DMS 273 (cell line): ENCODE data around the gene TRMT11.
"Not testable (repeated sequence)": the region's sequence is repeated elsewhere in the genome, so short reads cannot be mapped to it uniquely, and the experiment has no call there.

Source experiments
- DNase-seq: peaks from one replicate; lab custom pipeline; 2025; ENCODE audit not compliant: unreplicated experiment; lab: John Stamatoyannopoulos, UW

Gene TRMT11

DNA sequence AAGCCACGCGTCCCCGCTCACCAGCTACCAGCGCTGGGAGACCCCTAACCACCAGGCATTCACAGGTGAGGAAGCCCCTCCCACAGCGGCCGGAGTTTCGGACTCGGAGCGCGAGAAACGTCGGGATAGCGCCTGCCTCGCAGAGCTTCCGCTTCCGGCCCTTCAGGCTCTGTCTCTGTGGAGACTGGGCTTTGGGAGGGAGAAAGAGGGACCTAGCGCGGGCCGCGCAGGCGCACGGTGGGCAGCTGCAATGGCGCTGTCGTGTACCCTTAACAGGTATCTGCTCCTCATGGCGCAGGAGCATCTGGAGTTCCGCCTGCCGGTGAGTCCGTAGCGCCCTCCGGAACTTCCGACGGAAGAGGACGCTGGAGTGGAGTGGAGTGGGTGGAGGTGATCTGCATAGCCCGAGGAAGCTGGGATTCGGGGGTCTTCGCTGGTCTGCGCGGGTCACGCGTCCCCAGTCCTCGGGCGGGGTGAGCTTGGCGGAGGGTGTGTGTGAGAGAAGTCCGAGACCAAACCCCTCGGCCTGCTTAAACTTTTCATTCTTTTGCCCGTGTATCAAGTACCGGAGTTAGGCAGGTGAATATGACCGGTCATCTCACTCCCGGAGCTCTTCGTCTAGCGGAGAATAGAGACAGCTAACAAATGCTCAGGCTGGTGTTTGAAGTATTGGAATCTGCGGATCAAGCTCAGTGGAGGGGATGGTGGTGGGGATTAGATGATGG lies at the start of gene TRMT11:
Gene TRMT11 (plus strand): TSS at position 240 of the 725 bp plus-strand sequence. CDS start 11 bp downstream, at position 251.
- peak; percentile 98 for DNase-seq

DNA sequence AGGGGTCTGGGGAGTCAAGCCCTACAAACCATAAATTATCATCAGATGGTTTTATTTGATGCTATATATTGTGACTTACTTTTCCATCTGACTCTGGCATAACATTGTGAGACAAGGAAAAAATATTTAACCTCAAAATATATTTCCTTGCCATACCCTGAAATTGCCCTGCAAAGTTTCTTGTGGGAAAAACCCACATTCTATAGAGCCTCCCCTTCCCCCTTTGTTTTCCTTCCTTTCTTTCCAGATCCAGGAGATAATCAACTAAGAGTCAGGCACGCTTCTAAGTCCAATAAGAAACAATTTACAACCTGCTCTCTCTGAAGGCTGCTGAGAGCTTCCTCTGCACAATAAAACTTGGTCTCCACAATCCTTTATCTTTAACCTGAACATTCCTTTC lies 47.3 kb upstream of the TRMT11 start:
- DNase-seq = no peak

DNA sequence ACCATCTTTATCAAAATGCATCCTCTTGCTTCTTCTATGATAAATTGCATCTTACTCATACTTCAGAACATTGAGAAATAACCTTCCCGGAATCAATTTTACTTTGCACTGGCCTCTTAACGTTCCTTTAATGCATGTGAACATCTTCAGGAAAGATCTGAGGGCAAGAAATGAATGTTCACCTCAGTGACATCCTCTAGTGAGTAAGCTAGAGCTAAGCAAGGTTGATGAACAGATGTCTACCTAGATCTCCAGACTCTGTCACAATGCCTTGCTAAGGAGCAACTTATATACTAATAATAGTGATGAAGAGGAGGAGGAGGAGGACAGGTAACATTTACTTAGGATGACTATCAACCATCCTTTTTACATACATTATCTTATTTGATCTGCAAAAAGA lies 46.5 kb upstream of the TRMT11 start:
- DNase-seq = no peak

DNA sequence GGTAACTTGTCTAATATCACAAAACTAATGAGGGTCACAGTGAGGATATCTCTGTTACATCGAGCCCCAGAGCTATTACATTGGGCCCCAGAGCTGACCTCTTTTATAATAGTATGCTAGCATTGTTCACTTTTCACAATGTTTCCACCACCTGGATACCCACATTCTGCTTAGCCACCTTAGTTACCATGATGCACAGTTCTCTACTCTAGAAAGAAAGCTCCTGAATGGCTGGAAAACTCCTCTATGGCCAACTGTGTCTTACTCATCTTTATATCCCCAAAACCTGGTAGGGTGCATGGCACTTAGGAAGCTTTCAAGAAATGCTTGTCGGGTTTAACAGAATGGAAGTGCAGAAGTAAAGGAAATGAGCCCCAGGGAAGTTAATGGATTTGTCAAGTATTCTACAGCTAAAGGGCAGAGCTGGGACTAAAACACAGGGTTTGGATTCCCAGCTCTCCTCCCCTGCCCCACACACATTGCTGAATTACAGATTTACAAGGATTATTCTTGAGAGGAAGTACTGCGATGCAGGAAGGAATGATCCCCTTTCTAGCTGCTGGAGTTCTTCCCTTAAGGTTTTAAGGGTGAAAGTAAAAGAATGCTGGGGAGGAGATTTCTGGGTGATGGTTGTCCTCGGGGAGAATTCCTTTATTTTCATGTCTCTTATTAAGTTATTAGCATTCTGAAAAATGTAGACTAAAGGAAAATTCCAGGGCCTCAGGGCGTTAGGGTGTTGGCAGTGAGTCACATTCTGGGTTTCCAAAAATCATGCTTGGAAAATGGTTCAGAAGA lies 45.9 kb upstream of the TRMT11 start:
- DNase-seq = no peak

DNA sequence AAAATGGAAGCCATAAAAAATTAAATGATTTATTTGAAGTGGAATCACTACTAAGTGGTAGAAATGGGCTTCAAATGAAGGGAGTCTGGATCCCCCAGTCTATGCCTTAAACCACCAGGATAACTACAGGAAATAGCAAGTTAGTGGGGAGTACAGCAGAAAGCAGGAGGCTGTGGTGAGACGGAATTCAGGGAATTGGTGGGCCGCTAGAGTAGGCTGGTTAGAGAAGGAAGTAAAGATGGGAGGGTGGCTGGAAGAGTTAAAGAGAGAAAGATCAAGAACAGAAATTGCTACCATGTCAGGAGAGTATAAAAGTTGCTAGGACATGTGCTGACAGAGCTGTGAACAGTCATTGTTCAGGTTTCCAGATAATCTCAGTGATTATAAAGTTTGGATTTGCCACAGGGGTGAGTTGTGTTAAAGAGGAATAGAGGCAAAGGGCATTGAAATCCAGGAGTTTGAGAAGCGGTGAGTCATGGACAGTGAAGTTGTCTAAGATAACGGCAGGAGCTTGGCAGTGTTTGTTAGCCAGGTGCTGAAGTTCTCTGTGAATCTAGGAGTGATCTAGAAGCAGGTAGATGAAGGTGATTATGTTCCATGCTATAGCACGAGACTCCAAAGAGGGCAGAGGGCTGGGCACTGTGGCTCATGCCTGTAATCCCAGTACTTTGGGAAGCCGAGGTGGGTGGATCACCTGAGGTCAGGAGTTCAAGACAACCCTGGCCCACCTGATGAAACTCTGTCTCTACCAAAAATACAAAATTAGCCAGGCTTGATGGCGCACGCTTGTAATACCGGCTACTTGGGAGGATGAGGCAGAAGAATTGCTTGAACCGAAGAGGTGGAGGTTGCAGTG lies 43.4 kb upstream of the TRMT11 start:
- DNase-seq = no peak

DNA sequence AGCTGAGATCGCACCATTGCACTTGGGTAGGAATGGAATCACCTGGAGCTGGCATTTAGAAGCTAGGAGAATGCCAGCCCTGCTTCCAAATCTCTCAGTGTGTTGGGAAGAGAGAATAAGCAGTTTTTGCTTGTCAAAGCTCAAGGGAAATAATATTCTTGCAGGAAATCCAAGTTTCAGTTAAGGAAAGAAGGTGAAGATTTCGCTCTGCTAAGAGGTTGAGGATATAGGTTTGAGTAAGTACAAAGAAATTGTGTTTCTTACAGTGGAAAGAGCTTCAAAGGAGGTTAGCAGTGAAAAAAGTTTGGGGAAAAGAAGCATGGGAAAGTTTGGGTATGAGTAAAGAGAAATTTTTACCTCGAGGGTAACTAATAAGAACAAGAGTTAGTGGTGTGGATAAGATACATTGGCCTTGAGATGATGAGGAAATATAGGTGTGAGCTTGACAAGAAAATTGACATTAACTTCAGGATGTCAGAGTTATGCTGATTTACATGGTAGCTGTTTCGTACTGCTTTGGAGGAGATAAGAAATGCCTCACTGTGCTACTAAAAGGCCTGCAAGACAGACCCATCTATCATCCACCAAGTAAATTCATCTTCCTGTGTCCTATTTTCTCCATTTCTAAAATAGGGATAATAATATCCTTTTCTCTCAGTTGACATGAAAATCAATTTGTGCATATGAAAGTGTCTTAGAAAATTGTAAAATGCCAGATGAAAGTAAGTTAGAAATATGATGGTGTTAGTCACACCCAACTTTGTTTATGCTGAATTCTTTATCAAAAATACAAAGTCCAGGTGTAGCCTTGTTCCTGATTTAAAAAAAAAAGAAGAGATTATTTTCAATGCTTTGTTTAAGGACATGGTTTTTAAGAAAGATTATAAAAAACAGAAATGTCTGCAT lies 42.6 kb upstream of the TRMT11 start:
- no peak for DNase-seq

DNA sequence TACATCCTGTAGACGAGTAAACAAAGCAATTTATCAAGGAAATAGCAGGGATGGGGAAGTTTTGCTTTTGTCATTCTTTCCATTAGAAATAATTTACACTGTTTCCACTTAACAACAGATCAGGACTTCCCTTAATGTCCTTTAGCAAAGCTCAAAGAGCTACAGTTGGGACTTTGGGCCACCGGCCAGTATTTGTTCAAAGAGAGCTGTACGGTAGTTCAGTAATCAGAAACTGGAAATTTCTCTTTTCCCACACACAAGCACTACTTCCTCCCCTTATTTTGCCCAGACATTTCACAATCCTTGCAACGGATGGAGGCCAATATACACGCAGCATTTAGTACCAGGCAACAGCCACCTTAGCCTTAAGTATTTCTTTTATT lies 41.9 kb upstream of the TRMT11 start:
- DNase-seq = peak; percentile 6

DNA sequence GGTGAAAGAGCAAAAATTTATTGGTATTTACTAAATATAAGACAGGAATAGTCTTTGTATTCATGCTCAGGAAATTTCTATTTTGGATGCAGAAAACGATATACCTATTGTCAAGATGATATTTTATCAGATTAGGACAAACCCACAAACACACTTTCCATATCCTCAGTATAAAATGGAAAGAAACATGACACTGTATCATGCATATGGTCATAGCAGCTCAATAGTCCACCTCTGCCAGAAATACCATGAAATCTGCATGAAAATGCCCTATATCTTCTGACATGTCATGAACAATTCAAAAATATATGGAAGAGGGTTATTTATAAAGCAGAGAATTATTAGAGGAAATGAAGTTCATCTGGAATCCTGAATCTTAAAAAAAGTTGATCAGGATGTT lies 41.4 kb upstream of the TRMT11 start:
- no peak for DNase-seq

DNA sequence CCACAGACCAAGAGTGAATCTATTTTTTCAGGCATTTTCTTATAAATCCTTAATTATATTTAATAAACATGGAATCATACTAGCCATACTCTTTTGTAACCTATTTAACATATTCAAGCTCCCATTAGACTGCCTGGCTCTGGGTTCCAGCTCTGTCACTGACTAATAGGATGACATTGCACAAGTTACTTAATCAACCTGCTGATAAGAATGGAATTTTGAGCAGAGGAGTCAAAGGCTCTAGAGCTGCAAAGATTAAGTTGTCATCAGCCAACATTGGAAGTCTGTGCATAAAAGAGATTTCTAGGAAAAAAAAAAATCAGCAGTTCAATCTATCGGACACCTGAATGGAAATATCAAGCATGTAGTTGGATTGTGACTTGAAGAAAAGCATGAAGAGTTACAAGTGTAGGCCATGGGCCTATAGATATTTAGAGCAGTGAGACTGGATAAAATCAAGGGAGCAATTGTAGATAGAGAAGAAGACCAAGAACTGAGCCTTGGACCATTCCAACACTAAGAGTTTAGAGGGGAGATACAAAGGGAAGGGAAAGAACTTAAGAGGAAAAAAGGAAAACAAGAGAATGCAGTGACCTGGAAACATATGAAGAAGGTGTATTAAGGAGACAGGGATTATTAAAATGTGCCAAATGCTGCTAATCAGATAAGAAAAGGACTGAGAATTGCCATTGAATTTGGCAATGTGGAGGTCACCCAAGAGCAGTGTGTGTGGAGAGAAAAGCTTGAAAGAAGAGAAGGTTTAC lies 40.8 kb upstream of the TRMT11 start:
- no peak for DNase-seq

DNA sequence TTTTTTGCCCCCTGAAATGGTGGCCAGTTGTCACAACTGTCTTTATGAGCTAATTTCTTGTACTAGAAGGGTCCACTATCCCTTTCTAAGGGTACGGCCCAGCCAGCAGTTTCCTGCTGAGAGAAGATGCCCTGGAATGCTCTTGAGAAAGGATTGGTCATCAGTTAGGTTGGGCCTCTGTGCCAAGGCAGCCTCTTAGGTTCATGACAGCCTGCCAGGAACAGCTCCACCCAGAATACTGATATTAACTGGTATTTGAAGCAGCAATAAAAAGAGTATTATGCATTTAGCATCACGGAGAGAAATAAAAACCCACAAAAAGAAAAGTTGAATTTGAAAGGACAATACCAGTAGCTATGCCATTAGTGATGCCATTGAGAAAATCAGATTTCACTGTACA lies 38.7 kb upstream of the TRMT11 start:
- no peak for DNase-seq

DNA sequence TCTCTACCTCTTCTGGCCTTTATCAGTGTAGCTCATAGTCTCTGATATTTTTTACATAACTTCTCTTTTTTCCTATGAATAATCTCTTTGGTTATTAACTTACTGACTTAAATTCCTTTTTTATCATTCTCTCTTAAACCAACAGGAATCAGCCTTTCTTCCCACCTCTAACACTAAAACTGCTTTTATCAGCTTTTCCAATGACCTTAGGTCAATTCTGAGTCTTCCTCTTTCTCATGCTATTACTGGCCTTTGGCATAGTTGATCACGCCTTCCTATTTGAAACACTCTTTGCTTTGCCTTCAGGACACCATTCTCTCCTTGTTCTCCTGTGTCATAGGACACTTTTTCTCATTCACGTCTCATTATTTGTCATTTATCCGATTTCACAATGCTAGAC lies 37.9 kb upstream of the TRMT11 start:
- no peak for DNase-seq

DNA sequence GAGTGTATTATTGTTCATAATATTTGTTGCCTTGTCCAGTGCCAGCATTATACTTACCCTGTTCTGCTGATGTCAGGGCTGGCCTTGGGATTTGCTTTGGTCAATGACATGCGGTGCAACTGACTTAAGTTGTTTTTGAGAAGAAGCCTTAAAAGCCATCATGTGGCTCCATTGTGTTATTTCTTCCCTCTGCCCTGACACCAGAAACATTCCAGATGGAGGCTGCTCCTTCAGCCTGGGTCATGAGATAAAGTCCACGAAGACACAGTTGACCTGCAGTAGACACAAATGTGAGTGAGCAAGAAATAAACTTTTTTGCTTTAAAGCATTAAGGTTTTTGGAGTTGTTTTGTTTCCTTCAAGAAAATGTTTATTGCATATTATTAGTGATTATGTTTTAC lies 37.3 kb upstream of the TRMT11 start:
- no peak for DNase-seq

DNA sequence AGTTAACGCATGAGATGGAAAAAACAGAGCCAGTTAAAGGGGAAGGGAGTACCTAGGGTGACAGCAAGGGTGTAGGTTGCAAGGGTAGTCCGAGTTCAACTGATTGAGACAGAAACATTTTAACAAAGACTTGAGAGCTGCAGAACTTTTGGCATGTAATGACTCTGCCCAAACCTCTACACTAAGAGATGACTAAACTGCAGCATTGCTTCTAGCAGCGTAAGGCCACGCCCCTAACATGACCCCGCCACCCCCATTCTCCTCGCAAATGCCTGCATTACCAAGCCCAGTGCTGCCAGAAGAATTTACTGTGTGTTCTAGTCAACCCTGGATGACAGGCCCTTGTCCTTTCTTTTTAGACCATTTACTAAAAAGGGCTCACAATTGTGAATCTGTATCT lies 36.0 kb upstream of the TRMT11 start:
- no peak for DNase-seq

DNA sequence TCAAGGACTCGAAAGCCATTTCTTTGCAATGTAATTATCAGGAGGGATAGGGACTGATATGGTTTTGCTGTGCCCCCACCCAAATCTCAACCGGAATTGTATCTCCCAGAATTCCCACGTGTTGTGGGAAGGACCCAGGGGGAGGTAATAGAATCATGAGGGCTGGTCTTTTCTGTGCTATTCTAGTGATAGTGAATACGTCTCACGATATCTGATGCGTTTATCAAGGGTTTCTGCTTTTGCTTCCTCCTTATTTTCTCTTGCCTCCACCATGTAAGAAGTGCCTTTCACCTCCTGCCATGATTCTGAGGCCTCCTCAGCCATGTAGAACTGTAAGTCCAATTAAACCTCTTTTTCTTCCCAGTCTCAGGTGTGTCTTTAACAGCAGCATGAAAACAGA lies 35.6 kb upstream of the TRMT11 start:
- not testable (repeated sequence) for DNase-seq

DNA sequence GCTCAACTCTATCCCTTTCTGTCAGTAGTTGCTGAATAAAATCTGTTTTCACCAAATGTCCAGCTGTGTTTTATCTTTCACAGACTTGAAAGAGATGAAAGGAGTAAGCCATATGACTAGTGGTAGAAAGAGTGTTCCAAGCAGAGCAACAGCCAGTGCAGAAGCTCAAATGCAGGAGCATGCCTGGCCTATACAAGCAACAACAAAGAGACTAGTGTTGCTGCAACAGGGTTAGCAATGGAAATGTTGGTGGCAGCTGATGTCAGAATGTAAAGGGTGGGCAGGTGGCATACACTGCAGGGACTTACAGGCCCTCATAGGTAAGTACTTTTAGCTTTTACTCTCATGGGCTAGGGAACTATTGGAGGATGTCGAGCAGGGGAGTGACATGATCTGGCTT lies 35.0 kb upstream of the TRMT11 start:
- DNase-seq = no peak

DNA sequence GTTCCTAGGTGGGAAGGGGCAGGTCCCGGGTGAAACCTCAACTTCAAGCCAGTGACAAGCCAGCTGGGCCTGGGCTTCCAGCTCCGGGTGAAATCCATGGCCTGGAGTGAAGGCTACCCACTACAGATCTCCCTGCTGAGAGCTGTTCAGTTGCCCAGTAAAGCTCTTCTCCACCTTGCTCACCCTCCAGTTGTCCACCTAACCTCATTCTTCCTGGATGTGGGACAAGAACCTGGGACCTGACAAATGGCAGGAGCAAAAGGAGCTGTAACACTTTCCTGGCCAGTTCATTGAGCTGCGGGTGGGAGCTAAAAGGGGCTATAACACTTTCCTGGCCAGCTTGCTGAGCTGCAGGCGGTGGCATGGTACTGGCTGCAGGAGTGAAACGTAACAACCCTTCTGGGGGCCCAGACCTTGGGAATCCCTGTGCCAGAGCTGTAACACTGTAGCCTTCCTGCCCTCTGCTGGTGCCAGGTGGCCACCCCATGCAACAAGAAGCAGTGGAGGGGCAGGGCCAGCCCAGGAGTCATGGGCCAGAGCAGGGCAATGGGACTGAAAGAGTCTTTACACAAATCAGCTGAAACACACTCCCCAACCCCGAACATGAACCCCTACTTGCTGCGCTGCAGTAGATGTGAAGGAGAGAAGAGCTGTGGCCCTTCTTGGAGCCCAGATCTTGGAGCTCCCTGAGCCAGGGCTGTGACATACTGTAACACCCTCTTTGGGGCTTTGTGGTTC lies 33.4 kb upstream of the TRMT11 start:
- peak; percentile 49 for DNase-seq

DNA sequence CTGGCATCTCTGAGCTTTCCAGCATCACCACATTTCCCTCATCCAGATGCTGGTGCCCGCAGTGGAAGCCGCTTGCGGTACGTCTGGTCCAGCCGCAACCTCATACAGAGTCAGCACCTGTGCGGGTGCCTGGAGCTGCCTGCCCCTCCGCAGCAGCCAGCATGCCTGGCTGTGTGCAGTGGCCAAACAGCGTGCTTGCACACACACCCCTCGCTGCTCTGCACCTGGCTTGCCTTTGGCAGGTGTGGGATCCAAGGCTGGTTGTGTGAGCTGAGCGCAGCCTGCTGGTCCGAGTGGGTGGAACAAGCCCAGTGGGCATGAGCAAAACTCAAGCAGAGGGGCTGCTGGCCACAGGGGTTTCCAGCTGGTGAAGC lies 32.9 kb upstream of the TRMT11 start:
- DNase-seq = peak; percentile 36

DNA sequence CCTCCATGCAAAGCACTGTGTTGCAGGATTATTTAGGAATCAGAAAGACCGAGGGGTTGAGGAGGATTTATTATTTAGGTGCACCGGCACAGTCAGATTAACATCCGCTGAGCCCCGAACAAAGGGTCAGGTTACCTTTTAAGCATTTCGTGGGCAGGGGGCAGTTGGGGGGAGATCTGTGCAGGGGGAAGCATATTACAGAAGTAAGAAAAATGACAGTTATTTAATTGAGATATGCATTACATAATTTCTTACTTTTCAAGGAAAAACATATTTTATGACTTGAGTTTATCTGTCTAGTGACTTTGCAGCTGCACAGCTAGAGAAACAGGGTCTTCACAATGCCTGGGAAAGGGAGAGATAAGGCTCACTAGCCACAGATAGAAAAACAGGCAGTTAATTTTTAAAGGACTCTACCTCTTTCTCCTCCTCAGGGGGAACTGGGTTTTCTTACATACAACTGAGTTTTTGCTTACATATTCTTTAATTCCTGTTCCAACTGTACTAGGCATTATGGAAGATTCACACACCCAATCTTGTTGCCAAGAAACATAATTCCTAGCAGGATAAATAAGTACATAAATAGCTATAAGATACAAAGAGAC lies 31.5 kb upstream of the TRMT11 start:
- no peak for DNase-seq

DNA sequence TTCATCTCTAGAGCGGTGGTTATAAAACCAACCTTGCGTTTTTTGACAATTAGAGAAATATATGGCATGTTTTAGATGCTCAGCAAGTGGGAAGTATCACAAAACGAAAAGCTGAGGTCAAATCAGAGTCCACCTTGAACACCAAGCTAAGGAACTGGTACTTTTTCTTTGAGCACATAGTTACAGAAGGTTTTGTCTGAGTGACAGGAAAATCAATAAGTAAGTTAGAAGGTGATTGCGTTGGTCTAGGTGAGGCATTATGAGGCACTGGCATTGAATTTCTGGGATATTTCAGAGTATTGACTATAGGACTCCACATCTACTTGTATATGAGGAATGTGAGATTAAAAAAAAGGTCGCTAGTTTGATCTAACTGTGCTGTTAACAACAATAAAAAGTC lies 30.4 kb upstream of the TRMT11 start:
- DNase-seq = peak; percentile 18
